Nephron progenitor cell (in vitro differentiated cells): ENCODE results near the gene PYGL.
"Not testable (repeated sequence)": the region's sequence is repeated elsewhere in the genome, so short reads cannot be mapped to it uniquely, and the experiment has no call there.

Experiments
- DNase-seq: peaks from one replicate; pipeline ENCODE4 v3.0.0; 2021
- H3K27ac Mint-ChIP-seq: 2 replicates; pipeline ENCODE4 v1.8.0; 2021; ENCODE audit warnings: mild to moderate bottlenecking, moderate library complexity, mixed read lengths
- H3K27me3 Mint-ChIP-seq: 2 replicates; pipeline ENCODE4 v1.8.0; 2021; ENCODE audit warnings: mild to moderate bottlenecking, low read depth, mixed read lengths; ENCODE audit not compliant: poor library complexity
- H3K36me3 Mint-ChIP-seq: 2 replicates; pipeline ENCODE4 v1.8.0; 2021; ENCODE audit warnings: low read depth, mixed read lengths
- H3K4me1 Mint-ChIP-seq: 2 replicates; pipeline ENCODE4 v1.8.0; 2021; ENCODE audit warnings: mixed read lengths
- H3K4me3 Mint-ChIP-seq: 2 replicates; pipeline ENCODE4 v1.8.0; 2021; ENCODE audit warnings: mild to moderate bottlenecking, moderate library complexity, mixed read lengths
- H3K9me3 Mint-ChIP-seq: 2 replicates; pipeline ENCODE4 v1.8.0; 2021; ENCODE audit warnings: mild to moderate bottlenecking, moderate library complexity, mixed read lengths
- TF ChIP-seq, protein P1 (sequence below): fragments of 200-600 bp; sonication (generic); IDR thresholded peaks from 2 replicates; pipeline ENCODE4 v1.5.0; 2021; ENCODE audit warnings: antibody characterized with exemption

PYGL gene

DNA sequence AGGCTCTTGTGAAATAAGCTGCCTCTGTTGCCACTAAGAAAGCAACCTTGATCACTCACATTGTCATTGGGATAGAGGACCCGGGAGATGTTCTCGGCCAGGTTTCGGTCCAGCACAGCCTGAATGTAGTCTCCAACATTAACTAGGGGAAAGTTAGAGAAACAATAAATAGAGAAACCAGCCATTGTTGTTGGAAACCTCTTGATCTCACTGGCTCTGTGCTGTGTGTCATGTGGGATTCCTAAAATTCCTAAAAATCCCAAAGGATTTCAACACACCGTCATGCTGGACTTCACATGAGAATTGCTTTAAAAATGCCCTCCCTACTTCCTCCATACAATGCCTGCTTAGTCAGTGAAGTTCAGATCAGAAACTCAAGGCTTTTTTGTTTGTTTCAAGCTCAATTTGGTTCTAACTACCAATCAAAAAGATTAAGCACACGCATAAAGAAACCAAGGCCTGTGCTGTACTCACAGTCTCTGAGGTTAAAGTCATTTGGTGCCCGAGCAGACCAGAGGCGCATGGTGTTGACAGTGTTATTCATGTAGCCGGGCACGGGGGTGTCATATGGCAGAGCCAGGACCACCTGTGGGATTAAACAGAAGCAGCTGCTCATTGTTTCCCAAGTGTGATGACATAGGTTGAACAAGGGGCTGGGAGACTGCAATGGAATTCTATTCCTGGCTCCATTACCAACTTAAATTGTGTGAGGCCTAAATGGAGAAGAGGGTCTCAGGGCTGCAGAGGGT, 23.6 kb downstream of the PYGL start:
- Mint-ChIP-seq H3K36me3 (peaks cover 39% of the 10 kb centered on the region), H3K4me1 (peaks cover 26% of the 10 kb centered on the region), H3K27ac (peak overlapping the region; percentile 60)

DNA sequence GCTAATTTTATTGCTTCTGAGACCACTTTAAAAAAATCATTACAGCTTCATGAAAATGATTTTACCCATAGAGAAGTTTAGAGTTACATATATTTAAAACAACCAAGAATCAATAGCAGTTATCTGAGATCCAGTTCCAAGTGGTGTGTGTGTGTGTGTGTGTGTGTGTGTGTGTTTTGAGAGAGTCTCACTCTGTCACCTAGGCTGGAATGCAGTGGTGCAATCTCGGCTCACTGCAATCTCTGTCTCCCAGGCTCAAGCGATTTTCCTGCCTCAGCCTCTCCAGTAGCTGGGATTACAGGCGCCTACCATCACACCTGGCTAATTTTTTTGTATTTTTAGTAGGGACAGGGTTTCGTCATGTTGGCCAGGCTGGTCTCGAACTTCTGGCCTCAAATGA, 24.8 kb downstream of the PYGL start:
- H3K4me3 Mint-ChIP-seq, H3K27me3 Mint-ChIP-seq, H3K27ac Mint-ChIP-seq, DNase-seq, H3K9me3 Mint-ChIP-seq: not testable (repeated sequence)
- Mint-ChIP-seq H3K4me1 (peaks cover 26% of the 10 kb centered on the region), H3K36me3 (peaks cover 45% of the 10 kb centered on the region)

More for the DNA sequence above, 23.6 kb downstream of the PYGL start:
- H3K4me3 Mint-ChIP-seq, result no peak overlapping the region
- no peaks in the 10 kb centered on the region for H3K9me3 Mint-ChIP-seq
- TF ChIP-seq, protein P1, sequence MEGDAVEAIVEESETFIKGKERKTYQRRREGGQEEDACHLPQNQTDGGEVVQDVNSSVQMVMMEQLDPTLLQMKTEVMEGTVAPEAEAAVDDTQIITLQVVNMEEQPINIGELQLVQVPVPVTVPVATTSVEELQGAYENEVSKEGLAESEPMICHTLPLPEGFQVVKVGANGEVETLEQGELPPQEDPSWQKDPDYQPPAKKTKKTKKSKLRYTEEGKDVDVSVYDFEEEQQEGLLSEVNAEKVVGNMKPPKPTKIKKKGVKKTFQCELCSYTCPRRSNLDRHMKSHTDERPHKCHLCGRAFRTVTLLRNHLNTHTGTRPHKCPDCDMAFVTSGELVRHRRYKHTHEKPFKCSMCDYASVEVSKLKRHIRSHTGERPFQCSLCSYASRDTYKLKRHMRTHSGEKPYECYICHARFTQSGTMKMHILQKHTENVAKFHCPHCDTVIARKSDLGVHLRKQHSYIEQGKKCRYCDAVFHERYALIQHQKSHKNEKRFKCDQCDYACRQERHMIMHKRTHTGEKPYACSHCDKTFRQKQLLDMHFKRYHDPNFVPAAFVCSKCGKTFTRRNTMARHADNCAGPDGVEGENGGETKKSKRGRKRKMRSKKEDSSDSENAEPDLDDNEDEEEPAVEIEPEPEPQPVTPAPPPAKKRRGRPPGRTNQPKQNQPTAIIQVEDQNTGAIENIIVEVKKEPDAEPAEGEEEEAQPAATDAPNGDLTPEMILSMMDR, result no peak
- H3K27me3 Mint-ChIP-seq, result no peaks in the 10 kb centered on the region
- DNase-seq, result peak; percentile 16

GRCh38 chr14:50917449-50917848, 26.8 kb downstream of the PYGL start:
- H3K9me3 Mint-ChIP-seq, result no peaks in the 10 kb centered on the region
- peaks cover 21% of the 10 kb centered on the region for H3K4me1 Mint-ChIP-seq
- H3K27ac Mint-ChIP-seq, result no peak overlapping the region
- peaks cover 45% of the 10 kb centered on the region for H3K36me3 Mint-ChIP-seq
- no peak overlapping the region for H3K4me3 Mint-ChIP-seq
- DNase-seq, result no peak
- no peaks in the 10 kb centered on the region for H3K27me3 Mint-ChIP-seq
- TF ChIP-seq, protein P1, result no peak

DNA sequence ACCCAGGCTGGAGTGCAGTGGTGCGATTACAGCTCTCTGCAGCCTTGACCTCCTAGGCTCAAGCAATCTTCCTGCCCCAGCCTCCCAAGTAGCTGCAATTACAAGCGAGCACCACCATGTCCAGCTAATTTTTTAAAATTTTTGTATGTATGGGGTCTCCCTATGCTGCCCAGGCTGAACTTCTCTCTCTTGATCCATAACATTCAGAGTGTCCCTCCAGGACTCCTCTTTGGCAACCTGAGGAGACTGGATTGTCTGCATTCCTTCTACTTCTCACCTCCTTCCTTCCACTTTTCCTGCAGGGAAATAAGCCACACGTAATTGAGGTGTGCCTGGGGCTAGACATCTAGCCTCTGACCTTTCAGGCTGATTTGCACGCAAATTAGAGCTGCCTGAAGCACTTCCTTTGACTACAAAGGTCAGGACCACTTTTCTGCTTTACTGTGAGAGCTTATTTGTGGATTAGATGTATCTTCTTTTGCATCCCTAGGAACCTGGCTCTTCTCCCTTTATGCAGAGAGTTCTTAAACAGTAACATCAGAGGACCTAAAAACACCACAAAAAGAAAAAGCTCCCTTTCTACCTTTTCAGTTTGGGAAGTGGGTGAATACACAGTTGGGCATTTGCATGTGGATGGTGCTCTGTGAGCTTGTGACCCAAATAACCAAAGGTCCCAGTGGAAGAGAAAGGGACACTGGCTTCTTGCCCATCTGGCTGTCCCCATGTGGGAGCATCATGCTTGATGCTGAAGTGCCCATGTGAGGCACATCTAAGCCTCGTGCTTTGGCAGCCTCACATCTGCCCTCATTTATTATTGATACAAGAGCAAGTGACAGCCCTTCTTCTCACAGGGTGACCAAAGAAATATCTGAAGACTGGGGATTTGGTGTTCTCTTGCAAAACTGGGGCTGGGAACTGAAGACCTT, 33.5 kb downstream of the PYGL start:
- no peak overlapping the region for H3K4me3 Mint-ChIP-seq
- peaks cover 74% of the 10 kb centered on the region for H3K36me3 Mint-ChIP-seq
- H3K27me3 Mint-ChIP-seq, result no peaks in the 10 kb centered on the region
- TF ChIP-seq, protein P1, result no peak
- DNase-seq, result no peak
- peak overlapping the region; percentile 20 for H3K27ac Mint-ChIP-seq
- peaks cover 31% of the 10 kb centered on the region for H3K4me1 Mint-ChIP-seq
- no peaks in the 10 kb centered on the region for H3K9me3 Mint-ChIP-seq

GRCh38 chr14:50906326-50907065, 37.8 kb downstream of the PYGL start:
- TF ChIP-seq, protein P1, result no peak
- DNase-seq, result no peak
- H3K36me3 Mint-ChIP-seq, result peaks cover 80% of the 10 kb centered on the region
- peaks cover 14% of the 10 kb centered on the region for H3K9me3 Mint-ChIP-seq
- H3K4me3 Mint-ChIP-seq, result no peak overlapping the region
- H3K27ac Mint-ChIP-seq, result no peak overlapping the region
- peaks cover 31% of the 10 kb centered on the region for H3K4me1 Mint-ChIP-seq
- H3K27me3 Mint-ChIP-seq, result peaks cover 3% of the 10 kb centered on the region

GRCh38 chr14:50904719-50905118, 39.6 kb downstream of the PYGL start:
- no peak overlapping the region for H3K27ac Mint-ChIP-seq
- no peak for DNase-seq
- TF ChIP-seq, protein P1, result no peak
- peaks cover 17% of the 10 kb centered on the region for H3K4me1 Mint-ChIP-seq
- peaks cover 3% of the 10 kb centered on the region for H3K27me3 Mint-ChIP-seq
- H3K4me3 Mint-ChIP-seq, result no peak overlapping the region
- H3K36me3 Mint-ChIP-seq, result peaks cover 73% of the 10 kb centered on the region
- H3K9me3 Mint-ChIP-seq, result peaks cover 14% of the 10 kb centered on the region
